GM13976 (cell line): Measurements from ENCODE around the gene TRMT2A.

Experiments
- DNase-seq: peaks from one replicate; pipeline ENCODE4 v3.0.0; 2012; ENCODE audit warnings: low spot score
- in situ Hi-C: fragments of 300-500 bp; cut with MboI; formaldehyde crosslinking; loops from one replicate; pipeline ENCODE4 v1.12.0; 2022; ENCODE audit warnings: low sequenced_read_pairs, mixed read lengths, inconsistent platforms; ENCODE audit not compliant: unreplicated experiment
- TF ChIP-seq, protein P1 (sequence below): IDR thresholded peaks from 2 replicates; pipeline ENCODE4 v1.5.1; 2012; ENCODE audit warnings: borderline replicate concordance, mild to moderate bottlenecking; ENCODE audit not compliant: insufficient read depth; ENCODE audit errors: extremely low read depth, missing control alignments, control extremely low read depth

TRMT2A gene

DNA sequence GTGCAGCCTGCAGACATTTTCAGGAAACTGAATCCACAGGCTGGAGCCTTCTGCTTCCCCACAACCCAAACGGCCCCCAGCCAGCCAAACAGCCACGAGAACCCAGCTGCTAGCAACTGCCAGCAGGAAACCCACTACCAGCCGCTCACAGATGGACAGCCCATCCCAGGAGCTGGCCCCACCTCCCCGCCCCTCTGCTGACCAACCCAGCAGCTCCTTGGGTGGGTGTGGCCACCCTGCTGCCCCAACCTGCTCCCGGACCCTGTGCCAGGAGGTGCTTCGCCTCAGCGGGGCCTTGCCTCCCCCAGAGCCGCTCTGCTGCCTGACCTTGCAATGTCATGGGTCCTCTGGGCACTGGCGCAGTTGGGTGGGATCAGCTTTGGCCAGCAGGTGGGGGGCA is 42.0 kb upstream of the TRMT2A start:
- TF ChIP-seq, protein P1, sequence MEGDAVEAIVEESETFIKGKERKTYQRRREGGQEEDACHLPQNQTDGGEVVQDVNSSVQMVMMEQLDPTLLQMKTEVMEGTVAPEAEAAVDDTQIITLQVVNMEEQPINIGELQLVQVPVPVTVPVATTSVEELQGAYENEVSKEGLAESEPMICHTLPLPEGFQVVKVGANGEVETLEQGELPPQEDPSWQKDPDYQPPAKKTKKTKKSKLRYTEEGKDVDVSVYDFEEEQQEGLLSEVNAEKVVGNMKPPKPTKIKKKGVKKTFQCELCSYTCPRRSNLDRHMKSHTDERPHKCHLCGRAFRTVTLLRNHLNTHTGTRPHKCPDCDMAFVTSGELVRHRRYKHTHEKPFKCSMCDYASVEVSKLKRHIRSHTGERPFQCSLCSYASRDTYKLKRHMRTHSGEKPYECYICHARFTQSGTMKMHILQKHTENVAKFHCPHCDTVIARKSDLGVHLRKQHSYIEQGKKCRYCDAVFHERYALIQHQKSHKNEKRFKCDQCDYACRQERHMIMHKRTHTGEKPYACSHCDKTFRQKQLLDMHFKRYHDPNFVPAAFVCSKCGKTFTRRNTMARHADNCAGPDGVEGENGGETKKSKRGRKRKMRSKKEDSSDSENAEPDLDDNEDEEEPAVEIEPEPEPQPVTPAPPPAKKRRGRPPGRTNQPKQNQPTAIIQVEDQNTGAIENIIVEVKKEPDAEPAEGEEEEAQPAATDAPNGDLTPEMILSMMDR, result no peak
- in situ Hi-C loops, result loop anchor here (10.0 kb wide), 2 partner anchors 96 to 136 kb away; no protein-coding TSS in a partner anchor
- DNase-seq, result no peak

DNA sequence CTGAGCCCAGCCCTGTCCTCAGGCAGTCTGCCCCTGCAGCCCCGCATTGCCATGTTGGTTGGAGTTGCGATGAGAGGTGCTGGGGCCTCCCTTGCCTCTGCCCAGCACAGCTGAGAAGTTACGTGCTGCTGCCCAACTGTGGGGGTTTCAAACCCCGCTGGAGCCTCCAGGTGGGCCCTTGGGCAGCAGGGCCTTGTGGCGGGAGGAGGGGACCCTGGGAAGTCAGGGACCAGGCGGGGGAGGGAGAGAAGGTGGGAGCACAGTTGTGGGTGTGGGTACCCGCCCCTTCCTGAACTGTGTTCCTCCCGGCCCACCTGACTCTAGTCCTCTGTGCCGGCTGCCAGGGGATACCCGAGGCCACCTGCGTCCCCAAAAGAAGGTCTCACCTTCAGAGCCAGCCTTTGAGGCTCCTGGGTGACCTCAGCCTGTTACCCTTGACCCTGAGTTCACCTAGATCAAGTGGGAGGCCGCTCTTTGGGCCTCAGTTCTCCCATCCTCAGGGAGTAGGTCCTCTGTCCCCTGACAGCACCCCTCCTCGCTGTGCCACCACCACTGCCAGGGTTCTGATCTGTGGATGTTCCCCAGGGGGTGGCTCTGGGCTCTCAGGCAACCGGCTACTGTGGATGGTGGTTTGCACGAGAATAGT is 41.5 kb upstream of the TRMT2A start:
- DNase-seq, result no peak
- TF ChIP-seq, protein P1, result no peak
- in situ Hi-C loops, result loop anchor here (10.0 kb wide), 2 partner anchors 96 to 136 kb away; no protein-coding TSS in a partner anchor

DNA sequence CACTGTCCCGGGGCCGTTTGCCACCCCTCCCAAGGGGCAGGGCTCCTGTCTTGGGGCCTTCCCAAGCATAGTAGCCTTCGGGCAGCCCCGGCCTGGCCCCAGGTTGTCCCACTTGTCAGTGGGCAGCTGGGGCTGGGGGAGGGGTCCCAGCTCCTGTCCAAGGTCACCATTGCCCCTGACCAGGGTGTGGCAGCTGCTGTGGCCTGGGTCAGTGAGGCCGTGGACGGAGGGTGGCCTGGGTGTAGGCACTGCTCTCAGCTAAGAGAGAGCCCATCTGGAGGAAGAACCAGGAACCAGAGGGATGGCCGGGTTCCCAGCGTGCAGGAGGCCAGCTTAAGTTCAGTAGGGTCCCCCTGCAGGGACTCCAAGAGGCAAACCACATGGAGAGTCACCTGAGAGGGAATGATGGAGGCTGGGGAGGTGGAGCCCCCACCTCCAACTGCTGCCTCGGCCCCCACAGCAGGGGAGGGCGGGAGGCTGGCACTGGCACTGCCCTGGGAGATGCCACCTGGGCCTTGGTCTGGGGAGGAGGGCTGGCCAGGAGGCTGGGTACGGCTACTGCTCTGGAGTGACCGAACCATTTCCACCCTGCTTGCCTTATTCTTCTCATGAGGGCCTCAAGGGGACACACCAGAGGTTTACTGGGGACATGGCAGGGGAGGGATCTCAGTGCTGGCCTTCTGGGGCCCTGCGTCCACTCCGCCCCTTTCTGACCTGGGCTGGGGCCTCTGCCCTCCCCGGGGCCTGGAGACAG is 40.6 kb upstream of the TRMT2A start:
- DNase-seq, result no peak
- TF ChIP-seq, protein P1, result no peak
- in situ Hi-C loops, result loop anchor here (10.0 kb wide), 2 partner anchors 97 to 137 kb away; no protein-coding TSS in a partner anchor

DNA sequence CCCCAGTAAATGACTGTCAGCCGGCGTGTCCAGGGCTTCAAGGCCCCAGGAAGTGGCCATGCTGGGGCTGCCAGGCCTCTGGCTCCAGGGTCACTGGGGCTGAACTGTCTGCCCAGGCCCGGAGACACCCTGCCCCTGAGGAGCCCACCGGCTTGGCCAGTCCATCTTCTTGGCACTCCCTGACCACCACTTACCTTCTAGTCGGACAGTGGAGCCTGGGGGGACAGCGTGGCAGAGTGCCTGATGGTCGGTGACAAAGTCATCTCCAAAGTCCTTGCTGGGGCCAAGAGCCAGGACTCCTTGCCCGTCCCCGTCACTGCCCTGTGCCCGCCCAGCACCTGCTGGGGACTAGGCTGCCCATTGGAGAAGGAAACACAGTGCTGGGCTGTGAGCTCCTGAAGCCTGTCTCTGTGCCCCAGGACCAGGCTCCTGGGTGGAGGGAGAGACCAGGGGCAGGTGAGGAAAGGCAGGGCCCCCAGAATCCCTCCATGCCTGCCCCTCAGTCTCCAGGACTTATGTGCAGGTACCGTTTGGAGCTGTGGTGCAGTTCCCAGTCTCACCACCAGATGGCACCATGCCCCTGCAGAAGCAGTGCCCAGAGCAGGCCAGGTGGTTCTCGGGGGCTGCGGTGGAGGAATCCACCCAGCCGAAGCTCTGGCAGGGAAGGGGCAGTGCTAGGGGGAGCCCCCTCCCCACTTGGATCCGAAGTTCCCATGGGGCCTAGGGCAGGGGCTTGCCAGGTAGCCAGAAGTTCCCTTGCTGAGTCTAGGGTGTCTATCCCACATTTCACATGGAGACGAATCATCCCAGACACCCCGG is 39.8 kb upstream of the TRMT2A start:
- peak; percentile 96 for DNase-seq

DNA sequence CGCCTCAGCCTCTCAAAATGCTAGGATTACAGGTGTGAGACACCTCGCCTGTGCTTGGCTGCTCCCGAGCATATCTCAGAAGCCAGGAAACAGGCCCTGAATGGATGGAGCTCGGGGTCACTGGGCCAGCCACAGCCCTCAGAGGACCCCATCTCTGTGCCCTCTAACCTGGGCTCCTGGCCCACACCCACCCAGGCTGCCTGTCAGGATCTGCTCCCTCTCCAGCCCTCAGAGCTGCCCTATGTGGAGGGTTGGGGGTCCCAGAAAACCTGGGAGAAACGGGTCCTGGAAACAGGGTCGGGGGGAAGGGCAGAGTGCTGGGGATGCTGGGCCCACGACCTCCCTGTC is 39.0 kb upstream of the TRMT2A start:
- DNase-seq, result no peak
- in situ Hi-C loops, result loop anchor here (10.0 kb wide), 2 partner anchors 99 to 139 kb away; no protein-coding TSS in a partner anchor
- TF ChIP-seq, protein P1, result no peak

More for the DNA sequence above, 39.8 kb upstream of the TRMT2A start:
- in situ Hi-C loops, result loop anchor here (10.0 kb wide), 2 partner anchors 98 to 138 kb away; no protein-coding TSS in a partner anchor
- TF ChIP-seq, protein P1, result peak; percentile 97

DNA sequence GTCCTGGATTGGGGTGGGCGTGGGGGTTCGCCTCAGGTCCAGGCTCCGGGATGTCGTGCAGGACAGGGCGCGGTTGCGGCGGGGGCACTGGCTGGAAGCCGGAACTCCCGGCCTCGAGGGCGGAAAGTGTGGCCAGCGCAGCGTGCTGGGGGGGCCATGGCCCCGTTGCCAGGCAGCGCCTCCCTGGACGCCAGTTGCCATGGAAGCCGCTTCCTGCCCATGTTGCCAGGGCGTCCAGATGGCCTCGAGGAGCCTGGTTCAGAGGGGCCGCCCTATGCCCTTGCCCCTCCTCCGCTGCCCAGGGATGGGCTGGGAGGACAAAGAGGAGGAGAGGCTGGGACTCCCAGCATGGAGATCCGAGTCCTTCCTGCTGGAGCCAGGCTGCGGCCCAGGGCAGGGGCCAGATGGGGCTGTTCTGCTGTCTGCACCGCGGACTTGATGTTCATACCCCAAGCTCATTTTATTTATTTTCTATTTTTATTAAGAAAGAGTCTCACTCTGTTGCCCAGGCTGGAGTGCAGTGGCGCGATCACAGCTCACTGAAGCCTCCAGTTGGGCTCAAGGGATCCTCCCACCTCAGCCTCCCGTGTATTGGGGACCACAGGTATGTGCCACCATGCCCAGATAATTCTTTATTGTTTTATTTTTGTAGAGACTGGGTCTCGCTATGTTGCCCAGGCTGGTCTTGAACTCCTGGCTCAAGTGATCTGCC is 38.5 kb upstream of the TRMT2A start:
- in situ Hi-C loops, result loop anchor here (10.0 kb wide), 2 partner anchors 99 to 139 kb away; no protein-coding TSS in a partner anchor

More for the DNA sequence above, 38.5 kb upstream of the TRMT2A start:
- TF ChIP-seq, protein P1, result no peak
- no peak for DNase-seq
